Type B pancreatic cell (in vitro differentiated cells): ENCODE results near the gene SND1. TPM values are rescaled to one million over a fixed set of nuclear protein-coding genes. Genes with fewer than 3 reads are reported as not detected.
A peak's percentile ranks its signal among the peaks of the same experiment; 100 is the strongest.

Source experiments
- DNase-seq: peaks from one replicate; pipeline ENCODE4 v3.0.0; 2021; ENCODE audit warnings: mixed read lengths; ENCODE audit not compliant: unreplicated experiment; ENCODE audit errors: extremely low spot score
- H3K27ac Mint-ChIP-seq: 2 replicates; pipeline ENCODE4 v1.8.0; 2021; ENCODE audit warnings: mild to moderate bottlenecking, mixed read lengths
- H3K27me3 Mint-ChIP-seq: 2 replicates; pipeline ENCODE4 v1.8.0; 2021; ENCODE audit warnings: mixed read lengths
- H3K36me3 Mint-ChIP-seq: 2 replicates; pipeline ENCODE4 v1.8.0; 2021; ENCODE audit warnings: mixed read lengths
- H3K4me1 Mint-ChIP-seq: one replicate; pipeline ENCODE4 v1.8.0; 2021; ENCODE audit warnings: mixed read lengths; ENCODE audit not compliant: unreplicated experiment
- H3K4me3 Mint-ChIP-seq: 2 replicates; pipeline ENCODE4 v1.8.0; 2021; ENCODE audit warnings: mild to moderate bottlenecking, mixed read lengths
- H3K9me3 Mint-ChIP-seq: 2 replicates; pipeline ENCODE4 v1.8.0; 2021; ENCODE audit warnings: mixed read lengths
- total RNA-seq: library from RNA; stranded (reverse); gene quantifications from 2 replicates; pipeline ENCODE4 v1.2.1, GENCODE V29; 2021; ENCODE audit warnings: low replicate concordance
- TF ChIP-seq, protein P1 (sequence below): fragments of 200-600 bp; sonication (generic); conservative IDR thresholded peaks from 2 replicates; pipeline ENCODE4 v1.5.0; 2021; ENCODE audit warnings: antibody characterized with exemption, mild to moderate bottlenecking

Gene SND1
- total RNA-seq, 1 donor from 2014 or later: 199 TPM

DNA sequence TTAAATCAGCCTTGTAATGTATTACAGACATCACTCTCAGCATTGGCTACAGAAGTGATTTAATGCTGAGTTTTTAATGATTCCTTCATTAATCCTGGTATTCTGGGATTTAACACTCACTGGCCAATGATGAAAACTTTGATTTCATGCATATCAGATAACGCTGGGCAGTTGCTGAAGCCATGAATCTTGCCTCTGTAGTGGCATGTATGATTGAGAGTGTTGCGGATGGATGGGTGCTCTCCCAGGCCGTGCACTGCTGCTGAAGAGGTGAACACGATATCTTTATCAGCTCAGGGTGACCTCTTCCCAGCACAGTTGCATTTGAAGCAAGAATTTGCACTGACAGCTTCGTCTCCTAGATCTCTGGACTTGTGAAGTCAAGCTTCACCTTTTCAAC, 210.5 kb downstream of the SND1 start:
- DNase-seq: no peak
- TF ChIP-seq, protein P1, sequence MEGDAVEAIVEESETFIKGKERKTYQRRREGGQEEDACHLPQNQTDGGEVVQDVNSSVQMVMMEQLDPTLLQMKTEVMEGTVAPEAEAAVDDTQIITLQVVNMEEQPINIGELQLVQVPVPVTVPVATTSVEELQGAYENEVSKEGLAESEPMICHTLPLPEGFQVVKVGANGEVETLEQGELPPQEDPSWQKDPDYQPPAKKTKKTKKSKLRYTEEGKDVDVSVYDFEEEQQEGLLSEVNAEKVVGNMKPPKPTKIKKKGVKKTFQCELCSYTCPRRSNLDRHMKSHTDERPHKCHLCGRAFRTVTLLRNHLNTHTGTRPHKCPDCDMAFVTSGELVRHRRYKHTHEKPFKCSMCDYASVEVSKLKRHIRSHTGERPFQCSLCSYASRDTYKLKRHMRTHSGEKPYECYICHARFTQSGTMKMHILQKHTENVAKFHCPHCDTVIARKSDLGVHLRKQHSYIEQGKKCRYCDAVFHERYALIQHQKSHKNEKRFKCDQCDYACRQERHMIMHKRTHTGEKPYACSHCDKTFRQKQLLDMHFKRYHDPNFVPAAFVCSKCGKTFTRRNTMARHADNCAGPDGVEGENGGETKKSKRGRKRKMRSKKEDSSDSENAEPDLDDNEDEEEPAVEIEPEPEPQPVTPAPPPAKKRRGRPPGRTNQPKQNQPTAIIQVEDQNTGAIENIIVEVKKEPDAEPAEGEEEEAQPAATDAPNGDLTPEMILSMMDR: no peak
- peaks cover 10% of the 10 kb centered on the region for H3K36me3 Mint-ChIP-seq
- no peak overlapping the region for H3K4me3 Mint-ChIP-seq
- no peak overlapping the region for H3K27ac Mint-ChIP-seq
- H3K9me3 Mint-ChIP-seq: no peaks in the 10 kb centered on the region
- no peaks in the 10 kb centered on the region for H3K4me1 Mint-ChIP-seq
- no peaks in the 10 kb centered on the region for H3K27me3 Mint-ChIP-seq

DNA sequence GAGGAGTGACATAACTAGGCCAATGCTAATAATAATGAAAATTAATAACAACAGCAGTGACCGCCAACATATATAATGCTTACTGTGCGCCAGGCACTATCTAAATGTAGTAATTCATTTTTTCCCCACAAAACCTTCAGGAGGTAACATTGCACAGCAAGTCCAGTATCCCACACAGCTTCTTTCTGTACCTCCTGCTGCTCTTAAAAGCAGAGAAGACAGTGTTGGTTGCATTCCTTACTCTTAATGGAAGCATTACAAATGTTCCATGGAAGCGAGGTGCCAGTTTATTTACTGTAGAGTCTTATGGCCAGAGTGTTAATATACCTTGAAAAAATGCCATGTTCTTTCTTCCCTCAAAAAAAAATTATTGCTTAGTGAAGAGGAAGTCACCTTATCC, 211.1 kb downstream of the SND1 start:
- Mint-ChIP-seq H3K9me3 (no peaks in the 10 kb centered on the region), H3K4me3 (no peak overlapping the region), H3K27me3 (no peaks in the 10 kb centered on the region), H3K4me1 (no peaks in the 10 kb centered on the region), H3K27ac (no peak overlapping the region), H3K36me3 (peaks cover 14% of the 10 kb centered on the region)
- no peak for DNase-seq
- TF ChIP-seq, protein P1: no peak

DNA sequence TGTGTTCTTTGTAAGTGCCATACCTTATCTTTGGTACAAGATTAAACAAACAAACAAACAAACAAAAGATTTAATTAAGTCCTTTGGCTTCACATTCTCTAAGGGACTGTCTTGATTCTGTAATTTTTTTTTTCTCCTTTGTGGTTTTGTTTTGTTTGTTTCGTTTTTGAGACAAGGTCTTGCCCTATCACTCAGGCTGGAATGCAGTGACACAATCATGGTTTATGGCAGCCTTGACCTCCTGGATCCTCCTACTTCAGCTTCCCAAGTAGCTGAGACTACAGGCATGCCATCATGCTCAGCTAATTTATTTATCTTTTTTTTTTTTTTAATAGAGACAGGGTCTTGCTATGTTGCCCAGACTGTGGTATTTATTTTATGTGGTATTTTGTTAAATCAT, 213.5 kb downstream of the SND1 start:
- Mint-ChIP-seq H3K4me3 (no peak overlapping the region), H3K27me3 (no peaks in the 10 kb centered on the region), H3K36me3 (peaks cover 18% of the 10 kb centered on the region), H3K9me3 (no peaks in the 10 kb centered on the region), H3K4me1 (no peaks in the 10 kb centered on the region), H3K27ac (peak overlapping the region; percentile 46)
- no peak for DNase-seq
- TF ChIP-seq, protein P1: no peak

DNA sequence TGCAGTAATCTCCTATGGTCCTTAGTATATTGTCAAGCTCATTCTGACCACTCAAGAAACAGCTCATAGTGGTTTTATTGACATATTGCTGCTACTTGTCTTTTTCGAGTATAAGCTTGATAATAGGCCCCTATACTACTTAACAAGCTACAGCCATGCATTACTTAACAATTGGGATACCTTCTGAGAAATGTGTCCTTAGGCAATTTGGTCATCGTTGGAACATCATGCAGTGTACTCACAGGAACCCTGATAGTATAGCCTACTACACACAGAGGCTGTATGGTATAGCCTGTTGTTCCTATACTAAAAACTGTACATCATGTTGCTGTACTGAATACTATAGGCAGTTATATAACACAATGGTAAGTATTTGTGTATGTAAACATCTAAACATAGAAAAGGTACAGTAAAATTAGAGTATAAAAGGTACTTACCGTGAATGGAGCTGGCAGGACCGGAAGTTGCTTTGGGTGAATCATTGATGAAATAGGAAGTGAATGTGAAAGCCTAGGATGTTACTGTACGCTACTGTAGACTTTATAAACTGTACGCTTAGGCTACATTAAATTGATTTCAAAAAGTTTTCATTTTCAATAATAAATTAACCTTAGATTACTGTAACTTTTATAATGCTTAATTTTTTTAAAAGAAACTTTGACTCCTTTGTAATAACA, 218.4 kb downstream of the SND1 start:
- no peak overlapping the region for H3K4me3 Mint-ChIP-seq
- H3K9me3 Mint-ChIP-seq: no peaks in the 10 kb centered on the region
- H3K27me3 Mint-ChIP-seq: no peaks in the 10 kb centered on the region
- TF ChIP-seq, protein P1: no peak
- no peak overlapping the region for H3K27ac Mint-ChIP-seq
- DNase-seq: no peak
- H3K36me3 Mint-ChIP-seq: peaks cover 18% of the 10 kb centered on the region
- H3K4me1 Mint-ChIP-seq: no peaks in the 10 kb centered on the region

DNA sequence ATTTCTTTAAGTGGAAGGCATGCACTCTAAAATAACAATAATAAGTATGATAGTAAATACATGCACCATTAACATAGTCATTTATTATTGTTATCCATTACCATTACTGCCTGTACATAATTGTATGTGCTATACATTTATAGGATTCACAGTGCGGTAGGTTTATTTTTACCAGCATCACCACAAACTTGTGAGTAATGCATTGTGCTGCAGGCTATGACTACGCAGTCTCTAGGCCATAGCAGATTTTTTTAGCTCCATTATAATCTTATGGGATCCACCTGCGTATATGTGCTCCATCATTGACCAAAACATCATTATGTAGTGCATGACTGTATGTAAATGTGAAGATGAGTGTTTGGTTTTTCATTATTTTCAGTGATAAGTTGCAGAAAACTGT, 219.2 kb downstream of the SND1 start:
- no peaks in the 10 kb centered on the region for H3K9me3 Mint-ChIP-seq
- H3K27me3 Mint-ChIP-seq: no peaks in the 10 kb centered on the region
- no peak overlapping the region for H3K27ac Mint-ChIP-seq
- peaks cover 18% of the 10 kb centered on the region for H3K36me3 Mint-ChIP-seq
- TF ChIP-seq, protein P1: no peak
- no peaks in the 10 kb centered on the region for H3K4me1 Mint-ChIP-seq
- DNase-seq: no peak
- H3K4me3 Mint-ChIP-seq: no peak overlapping the region
